H1 (cell line): ENCODE measurements around the gene PCNA. TPM values are rescaled to one million over a fixed set of nuclear protein-coding genes. Genes with fewer than 3 reads are reported as not detected.
A peak's percentile ranks its signal among the peaks of the same experiment; 100 is the strongest.

Source experiments
- CTCF ChIA-PET: fragments of 300-600 bp; sonication (Branson Sonifier 250); formaldehyde crosslinking; loops from one replicate; lab custom pipeline; 2021; ENCODE audit not compliant: partially characterized antibody; lab: Charles Lee
- POLR2A ChIA-PET: fragments of 300-600 bp; sonication (Branson Sonifier 250); formaldehyde crosslinking; loops from one replicate; lab custom pipeline; 2021; ENCODE audit warnings: inconsistent platforms; ENCODE audit not compliant: partially characterized antibody; lab: Charles Lee
- DNase-seq, 2 experiments: peaks; one replicate each; pipeline versions ENCODE4 v3.0.0 to v3.0.0-alpha.2; 2010 to 2022; ENCODE audit warnings: low spot score in 2 of 2, low read depth in 1 of 2, mixed read lengths in 1 of 2
- FAIRE-seq: peaks from 2 replicates; lab custom pipeline; 2011; peaks lifted over from hg19 to GRCh38; lab: Jason Lieb, UNC
- H2AFZ ChIP-seq: 2 replicates; pipeline ENCODE4 v1.8.1; 2012; ENCODE audit warnings: low read length, inconsistent platforms
- H2AK5ac ChIP-seq: 2 replicates; pipeline ENCODE4 v1.6.1; 2013; ENCODE audit warnings: low read depth, low read length
- H2BK120ac ChIP-seq: replicated peaks from 2 replicates; pipeline ENCODE3; 2013; ENCODE audit warnings: low read depth, low read length, inconsistent platforms
- H2BK12ac ChIP-seq: 2 replicates; pipeline ENCODE4 v1.6.1; 2013; ENCODE audit warnings: low read depth, low read length
- H2BK15ac ChIP-seq: 2 replicates; pipeline ENCODE4 v1.6.1; 2013; ENCODE audit warnings: low read length
- H2BK20ac ChIP-seq: 2 replicates; pipeline ENCODE4 v1.6.1; 2013; ENCODE audit warnings: low read length
- H2BK5ac ChIP-seq: 2 replicates; pipeline ENCODE4 v1.6.1; 2013; ENCODE audit warnings: low read depth, low read length
- H3K14ac ChIP-seq: 2 replicates; pipeline ENCODE4 v1.6.1; 2013; ENCODE audit warnings: inconsistent platforms; ENCODE audit not compliant: insufficient read length
- H3K18ac ChIP-seq: 2 replicates; pipeline ENCODE4 v1.6.1; 2013; ENCODE audit warnings: low read length; ENCODE audit errors: extremely low read depth
- H3K23ac ChIP-seq: 2 replicates; pipeline ENCODE4 v1.6.1; 2013; ENCODE audit warnings: inconsistent platforms; ENCODE audit not compliant: insufficient read length
- H3K23me2 ChIP-seq: 2 replicates; pipeline ENCODE4 v1.6.1; 2013; ENCODE audit warnings: low read depth, low read length
- H3K27ac ChIP-seq: 2 replicates; pipeline ENCODE4 v1.6.1; 2011; ENCODE audit warnings: low read depth, low read length, inconsistent platforms
- H3K27me3 ChIP-seq, 4 experiments: replicated peaks in 1 of 4; 1 replicate in 1 of 4; 2 replicates in 3 of 4; pipeline versions ENCODE4 v1.6.1 to v1.8.1; 2011 to 2013; ENCODE audit warnings: low read length in 3 of 4, mild to moderate bottlenecking in 3 of 4, inconsistent platforms in 2 of 4, mixed read lengths in 2 of 4, moderate library complexity in 1 of 4; ENCODE audit not compliant: control insufficient read depth in 3 of 4, insufficient read depth in 3 of 4; ENCODE audit errors: extremely low read depth in 1 of 4
- H3K36me3 ChIP-seq, 4 experiments: 2 replicates each; pipeline versions ENCODE4 v1.6.1 to v1.8.1; 2011 to 2013; ENCODE audit warnings: mild to moderate bottlenecking in 4 of 4, low read length in 3 of 4, moderate library complexity in 2 of 4, control low read depth in 1 of 4, inconsistent platforms in 1 of 4; ENCODE audit not compliant: insufficient read depth in 4 of 4, control insufficient read depth in 2 of 4
- H3K4ac ChIP-seq: replicated peaks from 2 replicates; pipeline ENCODE3; 2013; ENCODE audit warnings: low read length, low read depth, mixed read lengths, inconsistent platforms; ENCODE audit not compliant: insufficient read length
- H3K4me1 ChIP-seq, 4 experiments: replicated peaks in 1 of 4; 1 replicate in 1 of 4; 2 replicates in 3 of 4; pipeline versions ENCODE4 v1.6.1 to v1.8.1; 2011 to 2013; ENCODE audit warnings: low read length in 3 of 4, inconsistent platforms in 2 of 4, mixed read lengths in 1 of 4; ENCODE audit not compliant: insufficient read depth in 4 of 4, control insufficient read depth in 3 of 4
- H3K4me2 ChIP-seq, 2 experiments: 2 replicates each; pipeline versions ENCODE4 v1.6.1 to v1.8.1; 2011 to 2013; ENCODE audit warnings: low read depth in 2 of 2, low read length in 2 of 2, control low read depth in 1 of 2, inconsistent platforms in 1 of 2, mild to moderate bottlenecking in 1 of 2; ENCODE audit not compliant: insufficient read depth in 1 of 2
- H3K4me3 ChIP-seq, 4 experiments: fragments of 200-600, 300-600 bp in 1 of 4; sonication (generic), shearing (Covaris generic), sonication (Bioruptor Twin) in 1 of 4; 2 replicates each; pipeline versions ENCODE4 v1.5.1 to v1.8.1; 2011 to 2016; ENCODE audit warnings: low read length in 4 of 4, low read depth in 3 of 4, control low read depth in 2 of 4, inconsistent platforms in 2 of 4, mild to moderate bottlenecking in 2 of 4, mixed read lengths in 1 of 4, moderate library complexity in 1 of 4; ENCODE audit not compliant: insufficient read depth in 2 of 4; ENCODE audit errors: extremely low read depth in 1 of 4
- H3K56ac ChIP-seq: replicated peaks from 2 replicates; pipeline ENCODE3; 2013; ENCODE audit warnings: low read depth, mild to moderate bottlenecking, mixed read lengths, low read length, inconsistent platforms; ENCODE audit not compliant: insufficient read length
- H3K79me1 ChIP-seq: 2 replicates; pipeline ENCODE4 v1.6.1; 2013; ENCODE audit warnings: low read depth, low read length, control low read depth
- H3K79me2 ChIP-seq, 2 experiments: 2 replicates each; pipeline versions ENCODE4 v1.6.1 to v1.8.1; 2012 to 2013; ENCODE audit warnings: low read length in 2 of 2, mild to moderate bottlenecking in 2 of 2, inconsistent platforms in 1 of 2; ENCODE audit not compliant: insufficient read depth in 2 of 2, control insufficient read depth in 1 of 2
- H3K9ac ChIP-seq, 4 experiments: replicated peaks in 1 of 4; 1 replicate in 1 of 4; 2 replicates in 3 of 4; pipeline versions ENCODE4 v1.6.1 to v1.8.1; 2011 to 2013; ENCODE audit warnings: low read depth in 3 of 4, low read length in 3 of 4, control low read depth in 2 of 4, mild to moderate bottlenecking in 2 of 4, moderate library complexity in 2 of 4, inconsistent platforms in 1 of 4; ENCODE audit errors: extremely low read depth in 1 of 4
- H3K9me3 ChIP-seq, 2 experiments: 2 replicates each; pipeline versions ENCODE4 v1.6.1 to v1.8.1; 2012 to 2013; ENCODE audit warnings: mild to moderate bottlenecking in 2 of 2, moderate library complexity in 2 of 2, control low read depth in 1 of 2, inconsistent platforms in 1 of 2, low read depth in 1 of 2, low read length in 1 of 2, mixed read lengths in 1 of 2; ENCODE audit not compliant: insufficient read depth in 2 of 2
- H4K20me1 ChIP-seq, 2 experiments: replicated peaks in 1 of 2; 2 replicates each; pipeline versions ENCODE3 to v1.8.1; 2011 to 2013; ENCODE audit warnings: inconsistent platforms in 2 of 2, low read length in 2 of 2, mild to moderate bottlenecking in 1 of 2; ENCODE audit not compliant: insufficient read depth in 2 of 2, control insufficient read depth in 1 of 2
- H4K5ac ChIP-seq: 2 replicates; pipeline ENCODE4 v1.6.1; 2013; ENCODE audit warnings: low read length, low read depth, mixed read lengths, inconsistent platforms; ENCODE audit not compliant: insufficient read length
- H4K8ac ChIP-seq: 2 replicates; pipeline ENCODE4 v1.8.0; 2013; ENCODE audit warnings: mild to moderate bottlenecking, moderate library complexity, low read length, inconsistent platforms; ENCODE audit not compliant: insufficient read depth; ENCODE audit errors: extremely low read depth
- H4K91ac ChIP-seq: replicated peaks from 2 replicates; pipeline ENCODE3; 2013; ENCODE audit warnings: low read length, mixed read lengths, inconsistent platforms; ENCODE audit not compliant: insufficient read length
- CREB1 ChIP-seq: IDR thresholded peaks from 2 replicates; pipeline ENCODE4 v1.6.1; 2012; ENCODE audit warnings: inconsistent platforms
- JUND ChIP-seq: IDR thresholded peaks from 2 replicates; pipeline ENCODE4 v1.6.1; 2011; ENCODE audit warnings: mild to moderate bottlenecking, improper control_type of control experiment, low read length
- PHF8 ChIP-seq: fragments of 200-600 bp; sonication (generic); conservative IDR thresholded peaks from 2 replicates; pipeline ENCODE4 v1.7.1; 2012; ENCODE audit warnings: low read depth, mild to moderate bottlenecking, inconsistent platforms, low read length, moderate library complexity
- SP2 ChIP-seq: IDR thresholded peaks from 2 replicates; pipeline ENCODE4 v1.6.1; 2012; ENCODE audit warnings: mild to moderate bottlenecking, low read length, inconsistent platforms
- TAF1 ChIP-seq: IDR thresholded peaks from 2 replicates; pipeline ENCODE4 v1.6.1; 2011; ENCODE audit warnings: mild to moderate bottlenecking, low read depth, low read length
- WGBS, 2 experiments: shearing (Covaris generic) in 1 of 2; methylation state at CpG; one replicate each; pipeline versions ENCODE4 v1.1.6 to v1.1.7; 2013 to 2015; ENCODE audit warnings: low lambda C conversion rate in 2 of 2, mixed read lengths in 2 of 2, inconsistent platforms in 1 of 2, low coverage in 1 of 2, missing lambda C conversion rate in 1 of 2; ENCODE audit not compliant: insufficient replicate concordance in 2 of 2, insufficient coverage in 1 of 2, insufficient read length in 1 of 2; ENCODE audit errors: extremely low coverage in 1 of 2, missing lambda C conversion rate in 1 of 2; 5-methylcytosine and 5-hydroxymethylcytosine counted together
- polyA plus RNA-seq, 7 experiments: library from polyadenylated mRNA; depleted of rRNA in 3 of 7; stranded (reverse) in 5 of 7; unstranded in 2 of 7; fragments of >200 nt in 5 of 7; fragments of 200-250 nt in 2 of 7; gene quantifications; 1 replicate in 5 of 7; 2 replicates in 1 of 7; 4 replicates in 1 of 7; pipeline versions ENCODE4 v1.2.1 to v1.2.3, GENCODE V29; 2011 to 2013; ENCODE audit warnings: missing spikeins in 2 of 7, mixed read lengths in 2 of 7
- total RNA-seq: library from RNA; stranded (reverse); fragmentation: NEBNext Ultra II Directional; extraction: Animal tissue kit (Norgen Biotek cat#: 25700); gene quantifications from 2 replicates; pipeline ENCODE4 v1.2.1, GENCODE V29; 2021

The PCNA gene
- total and polyA plus RNA-seq, 2 of the 8 experiments (the other 6 are each of a cell fraction or from before 2014, with no cell fraction given) = 290 to 737 TPM

- Histone ChIP-seq H3K27ac (no peak overlapping the region), H3K79me2 (no peaks in the 10 kb centered on the region), H4K8ac (no peak overlapping the region), H3K79me1 (no peaks in the 10 kb centered on the region), H3K27me3 (no peaks in the 10 kb centered on the region), H3K9me3 (no peaks in the 10 kb centered on the region), H3K23me2 (no peaks in the 10 kb centered on the region), H4K5ac (no peak overlapping the region), H3K4me1 (peaks cover 0 to 7% (median 2%) of the 10 kb centered on the region in 4 experiments; a peak in 4 of 7 replicates), H3K18ac (no peak overlapping the region), H4K20me1 (no peaks in the 10 kb centered on the region), H2AFZ (no peak overlapping the region), H3K14ac (no peak overlapping the region), H3K23ac (no peak overlapping the region), H2BK20ac (no peak overlapping the region), H3K56ac (no peak overlapping the region), H2BK5ac (no peak overlapping the region), H3K9ac (no peak overlapping the region), H4K91ac (no peak overlapping the region), H3K4me3 (no peak overlapping the region), H3K4ac (no peak overlapping the region), H2AK5ac (no peak overlapping the region), H3K4me2 (no peak overlapping the region), H3K36me3 (no peaks in the 10 kb centered on the region), H2BK120ac (no peak overlapping the region), H2BK12ac (peak overlapping the region; percentile 50; the same call in 1 of the 2 replicates), H2BK15ac (no peak overlapping the region)
- FAIRE-seq (no peak), DNase-seq (no peak)
- 92% methylated on average over 8 of the region's 8 CpGs; no CpG with 5 or more reads in 1 of the 2 experiments for WGBS, 2 experiments
- POLR2A ChIA-PET = no interaction called here
- TF ChIP-seq PHF8 = no peak
- TF ChIP-seq TAF1 = no peak
- no peak for TF ChIP-seq JUND
- no peak for TF ChIP-seq SP2
- TF ChIP-seq CREB1 = no peak
- CTCF ChIA-PET = interaction anchor here (0.6 to 1.8 kb wide), 5 partner anchors 11 to 134 kb away, joined by 3 to 9 read pairs (median 4); no protein-coding TSS in a partner anchor
These were observed 50.5 kb downstream of the PCNA start for GRCh38 chr20:5069141-5069806.
